H1 (cell line): Measurements from ENCODE around the gene DYTN. TPM values are rescaled to one million over a fixed set of nuclear protein-coding genes. Genes with fewer than 3 reads are reported as not detected.

ENCODE experiments used
- CTCF ChIA-PET: fragments of 300-600 bp; sonication (Branson Sonifier 250); formaldehyde crosslinking; loops from one replicate; lab custom pipeline; 2021; ENCODE audit not compliant: partially characterized antibody; lab: Charles Lee
- POLR2A ChIA-PET: fragments of 300-600 bp; sonication (Branson Sonifier 250); formaldehyde crosslinking; loops from one replicate; lab custom pipeline; 2021; ENCODE audit warnings: inconsistent platforms; ENCODE audit not compliant: partially characterized antibody; lab: Charles Lee
- DNase-seq, 2 experiments: peaks; one replicate each; pipeline versions ENCODE4 v3.0.0 to v3.0.0-alpha.2; 2010 to 2022; ENCODE audit warnings: low spot score in 2 of 2, low read depth in 1 of 2, mixed read lengths in 1 of 2
- FAIRE-seq: peaks from 2 replicates; lab custom pipeline; 2011; peaks lifted over from hg19 to GRCh38; lab: Jason Lieb, UNC
- H2AFZ ChIP-seq: 2 replicates; pipeline ENCODE4 v1.8.1; 2012; ENCODE audit warnings: low read length, inconsistent platforms
- H2AK5ac ChIP-seq: 2 replicates; pipeline ENCODE4 v1.6.1; 2013; ENCODE audit warnings: low read depth, low read length
- H2BK120ac ChIP-seq: replicated peaks from 2 replicates; pipeline ENCODE3; 2013; ENCODE audit warnings: low read depth, low read length, inconsistent platforms
- H2BK12ac ChIP-seq: 2 replicates; pipeline ENCODE4 v1.6.1; 2013; ENCODE audit warnings: low read depth, low read length
- H2BK15ac ChIP-seq: 2 replicates; pipeline ENCODE4 v1.6.1; 2013; ENCODE audit warnings: low read length
- H2BK20ac ChIP-seq: 2 replicates; pipeline ENCODE4 v1.6.1; 2013; ENCODE audit warnings: low read length
- H2BK5ac ChIP-seq: 2 replicates; pipeline ENCODE4 v1.6.1; 2013; ENCODE audit warnings: low read depth, low read length
- H3K14ac ChIP-seq: 2 replicates; pipeline ENCODE4 v1.6.1; 2013; ENCODE audit warnings: inconsistent platforms; ENCODE audit not compliant: insufficient read length
- H3K18ac ChIP-seq: 2 replicates; pipeline ENCODE4 v1.6.1; 2013; ENCODE audit warnings: low read length; ENCODE audit errors: extremely low read depth
- H3K23ac ChIP-seq: 2 replicates; pipeline ENCODE4 v1.6.1; 2013; ENCODE audit warnings: inconsistent platforms; ENCODE audit not compliant: insufficient read length
- H3K23me2 ChIP-seq: 2 replicates; pipeline ENCODE4 v1.6.1; 2013; ENCODE audit warnings: low read depth, low read length
- H3K27ac ChIP-seq: 2 replicates; pipeline ENCODE4 v1.6.1; 2011; ENCODE audit warnings: low read depth, low read length, inconsistent platforms
- H3K27me3 ChIP-seq, 4 experiments: replicated peaks in 1 of 4; 1 replicate in 1 of 4; 2 replicates in 3 of 4; pipeline versions ENCODE4 v1.6.1 to v1.8.1; 2011 to 2013; ENCODE audit warnings: low read length in 3 of 4, mild to moderate bottlenecking in 3 of 4, inconsistent platforms in 2 of 4, mixed read lengths in 2 of 4, moderate library complexity in 1 of 4; ENCODE audit not compliant: control insufficient read depth in 3 of 4, insufficient read depth in 3 of 4; ENCODE audit errors: extremely low read depth in 1 of 4
- H3K36me3 ChIP-seq, 4 experiments: 2 replicates each; pipeline versions ENCODE4 v1.6.1 to v1.8.1; 2011 to 2013; ENCODE audit warnings: mild to moderate bottlenecking in 4 of 4, low read length in 3 of 4, moderate library complexity in 2 of 4, control low read depth in 1 of 4, inconsistent platforms in 1 of 4; ENCODE audit not compliant: insufficient read depth in 4 of 4, control insufficient read depth in 2 of 4
- H3K4ac ChIP-seq: replicated peaks from 2 replicates; pipeline ENCODE3; 2013; ENCODE audit warnings: low read length, low read depth, mixed read lengths, inconsistent platforms; ENCODE audit not compliant: insufficient read length
- H3K4me1 ChIP-seq, 4 experiments: replicated peaks in 1 of 4; 1 replicate in 1 of 4; 2 replicates in 3 of 4; pipeline versions ENCODE4 v1.6.1 to v1.8.1; 2011 to 2013; ENCODE audit warnings: low read length in 3 of 4, inconsistent platforms in 2 of 4, mixed read lengths in 1 of 4; ENCODE audit not compliant: insufficient read depth in 4 of 4, control insufficient read depth in 3 of 4
- H3K4me2 ChIP-seq, 2 experiments: 2 replicates each; pipeline versions ENCODE4 v1.6.1 to v1.8.1; 2011 to 2013; ENCODE audit warnings: low read depth in 2 of 2, low read length in 2 of 2, control low read depth in 1 of 2, inconsistent platforms in 1 of 2, mild to moderate bottlenecking in 1 of 2; ENCODE audit not compliant: insufficient read depth in 1 of 2
- H3K4me3 ChIP-seq, 4 experiments: fragments of 200-600, 300-600 bp in 1 of 4; sonication (generic), shearing (Covaris generic), sonication (Bioruptor Twin) in 1 of 4; 2 replicates each; pipeline versions ENCODE4 v1.5.1 to v1.8.1; 2011 to 2016; ENCODE audit warnings: low read length in 4 of 4, low read depth in 3 of 4, control low read depth in 2 of 4, inconsistent platforms in 2 of 4, mild to moderate bottlenecking in 2 of 4, mixed read lengths in 1 of 4, moderate library complexity in 1 of 4; ENCODE audit not compliant: insufficient read depth in 2 of 4; ENCODE audit errors: extremely low read depth in 1 of 4
- H3K56ac ChIP-seq: replicated peaks from 2 replicates; pipeline ENCODE3; 2013; ENCODE audit warnings: low read depth, mild to moderate bottlenecking, mixed read lengths, low read length, inconsistent platforms; ENCODE audit not compliant: insufficient read length
- H3K79me1 ChIP-seq: 2 replicates; pipeline ENCODE4 v1.6.1; 2013; ENCODE audit warnings: low read depth, low read length, control low read depth
- H3K79me2 ChIP-seq, 2 experiments: 2 replicates each; pipeline versions ENCODE4 v1.6.1 to v1.8.1; 2012 to 2013; ENCODE audit warnings: low read length in 2 of 2, mild to moderate bottlenecking in 2 of 2, inconsistent platforms in 1 of 2; ENCODE audit not compliant: insufficient read depth in 2 of 2, control insufficient read depth in 1 of 2
- H3K9ac ChIP-seq, 4 experiments: replicated peaks in 1 of 4; 1 replicate in 1 of 4; 2 replicates in 3 of 4; pipeline versions ENCODE4 v1.6.1 to v1.8.1; 2011 to 2013; ENCODE audit warnings: low read depth in 3 of 4, low read length in 3 of 4, control low read depth in 2 of 4, mild to moderate bottlenecking in 2 of 4, moderate library complexity in 2 of 4, inconsistent platforms in 1 of 4; ENCODE audit errors: extremely low read depth in 1 of 4
- H3K9me3 ChIP-seq, 2 experiments: 2 replicates each; pipeline versions ENCODE4 v1.6.1 to v1.8.1; 2012 to 2013; ENCODE audit warnings: mild to moderate bottlenecking in 2 of 2, moderate library complexity in 2 of 2, control low read depth in 1 of 2, inconsistent platforms in 1 of 2, low read depth in 1 of 2, low read length in 1 of 2, mixed read lengths in 1 of 2; ENCODE audit not compliant: insufficient read depth in 2 of 2
- H4K20me1 ChIP-seq, 2 experiments: replicated peaks in 1 of 2; 2 replicates each; pipeline versions ENCODE3 to v1.8.1; 2011 to 2013; ENCODE audit warnings: inconsistent platforms in 2 of 2, low read length in 2 of 2, mild to moderate bottlenecking in 1 of 2; ENCODE audit not compliant: insufficient read depth in 2 of 2, control insufficient read depth in 1 of 2
- H4K5ac ChIP-seq: 2 replicates; pipeline ENCODE4 v1.6.1; 2013; ENCODE audit warnings: low read length, low read depth, mixed read lengths, inconsistent platforms; ENCODE audit not compliant: insufficient read length
- H4K8ac ChIP-seq: 2 replicates; pipeline ENCODE4 v1.8.0; 2013; ENCODE audit warnings: mild to moderate bottlenecking, moderate library complexity, low read length, inconsistent platforms; ENCODE audit not compliant: insufficient read depth; ENCODE audit errors: extremely low read depth
- H4K91ac ChIP-seq: replicated peaks from 2 replicates; pipeline ENCODE3; 2013; ENCODE audit warnings: low read length, mixed read lengths, inconsistent platforms; ENCODE audit not compliant: insufficient read length
- BCL11A ChIP-seq, 2 experiments: IDR thresholded peaks; one replicate each; pipeline ENCODE4 v1.6.1; 2011; ENCODE audit warnings: low read depth in 2 of 2, low read length in 2 of 2, mild to moderate bottlenecking in 2 of 2
- EZH2 ChIP-seq: fragments of 200-600 bp; sonication (generic); IDR thresholded peaks from 2 replicates; pipeline ENCODE4 v1.7.1; 2012; ENCODE audit warnings: low read depth, mild to moderate bottlenecking, moderate library complexity, low read length, inconsistent platforms; ENCODE audit not compliant: severe bottlenecking
- HDAC2 ChIP-seq, 2 experiments: fragments of 300-600 bp in 1 of 2; sonication (generic) in 1 of 2; IDR thresholded peaks; 2 replicates each; pipeline ENCODE4 v1.6.1; 2011 to 2012; ENCODE audit warnings: low read depth in 2 of 2, low read length in 2 of 2, mild to moderate bottlenecking in 2 of 2, moderate library complexity in 2 of 2, borderline replicate concordance in 1 of 2, inconsistent platforms in 1 of 2
- NANOG ChIP-seq: IDR thresholded peaks from 2 replicates; pipeline ENCODE4 v1.6.1; 2011; ENCODE audit warnings: low read length, low read depth, mild to moderate bottlenecking, inconsistent platforms; ENCODE audit not compliant: insufficient read depth, poor library complexity, severe bottlenecking
- TAF7 ChIP-seq: optimal IDR thresholded peaks from 2 replicates; pipeline ENCODE3; 2011; ENCODE audit warnings: low read depth, mild to moderate bottlenecking, inconsistent platforms, low read length, moderate library complexity, borderline replicate concordance
- TCF12 ChIP-seq: IDR thresholded peaks from 2 replicates; pipeline ENCODE4 v1.6.1; 2011; ENCODE audit warnings: low read depth, mild to moderate bottlenecking, low read length
- WGBS, 2 experiments: shearing (Covaris generic) in 1 of 2; methylation state at CpG; one replicate each; pipeline versions ENCODE4 v1.1.6 to v1.1.7; 2013 to 2015; ENCODE audit warnings: low lambda C conversion rate in 2 of 2, mixed read lengths in 2 of 2, inconsistent platforms in 1 of 2, low coverage in 1 of 2, missing lambda C conversion rate in 1 of 2; ENCODE audit not compliant: insufficient replicate concordance in 2 of 2, insufficient coverage in 1 of 2, insufficient read length in 1 of 2; ENCODE audit errors: extremely low coverage in 1 of 2, missing lambda C conversion rate in 1 of 2; 5-methylcytosine and 5-hydroxymethylcytosine counted together
- polyA plus RNA-seq, 7 experiments: library from polyadenylated mRNA; depleted of rRNA in 3 of 7; stranded (reverse) in 5 of 7; unstranded in 2 of 7; fragments of >200 nt in 5 of 7; fragments of 200-250 nt in 2 of 7; gene quantifications; 1 replicate in 5 of 7; 2 replicates in 1 of 7; 4 replicates in 1 of 7; pipeline versions ENCODE4 v1.2.1 to v1.2.3, GENCODE V29; 2011 to 2013; ENCODE audit warnings: missing spikeins in 2 of 7, mixed read lengths in 2 of 7
- total RNA-seq: library from RNA; stranded (reverse); fragmentation: NEBNext Ultra II Directional; extraction: Animal tissue kit (Norgen Biotek cat#: 25700); gene quantifications from 2 replicates; pipeline ENCODE4 v1.2.1, GENCODE V29; 2021
- TF ChIP-seq, protein P1 (sequence below): IDR thresholded peaks from 2 replicates; pipeline ENCODE4 v1.6.1; 2011; ENCODE audit warnings: low read depth, mild to moderate bottlenecking, low read length; ENCODE audit not compliant: insufficient read depth
- TF ChIP-seq, protein P2 (sequence below): IDR thresholded peaks from 2 replicates; pipeline ENCODE4 v1.6.1; 2012; ENCODE audit warnings: inconsistent platforms

Gene DYTN
- total and polyA plus RNA-seq, 2 of the 8 experiments (the other 6 are each of a cell fraction or from before 2014, with no cell fraction given): not detected

DNA sequence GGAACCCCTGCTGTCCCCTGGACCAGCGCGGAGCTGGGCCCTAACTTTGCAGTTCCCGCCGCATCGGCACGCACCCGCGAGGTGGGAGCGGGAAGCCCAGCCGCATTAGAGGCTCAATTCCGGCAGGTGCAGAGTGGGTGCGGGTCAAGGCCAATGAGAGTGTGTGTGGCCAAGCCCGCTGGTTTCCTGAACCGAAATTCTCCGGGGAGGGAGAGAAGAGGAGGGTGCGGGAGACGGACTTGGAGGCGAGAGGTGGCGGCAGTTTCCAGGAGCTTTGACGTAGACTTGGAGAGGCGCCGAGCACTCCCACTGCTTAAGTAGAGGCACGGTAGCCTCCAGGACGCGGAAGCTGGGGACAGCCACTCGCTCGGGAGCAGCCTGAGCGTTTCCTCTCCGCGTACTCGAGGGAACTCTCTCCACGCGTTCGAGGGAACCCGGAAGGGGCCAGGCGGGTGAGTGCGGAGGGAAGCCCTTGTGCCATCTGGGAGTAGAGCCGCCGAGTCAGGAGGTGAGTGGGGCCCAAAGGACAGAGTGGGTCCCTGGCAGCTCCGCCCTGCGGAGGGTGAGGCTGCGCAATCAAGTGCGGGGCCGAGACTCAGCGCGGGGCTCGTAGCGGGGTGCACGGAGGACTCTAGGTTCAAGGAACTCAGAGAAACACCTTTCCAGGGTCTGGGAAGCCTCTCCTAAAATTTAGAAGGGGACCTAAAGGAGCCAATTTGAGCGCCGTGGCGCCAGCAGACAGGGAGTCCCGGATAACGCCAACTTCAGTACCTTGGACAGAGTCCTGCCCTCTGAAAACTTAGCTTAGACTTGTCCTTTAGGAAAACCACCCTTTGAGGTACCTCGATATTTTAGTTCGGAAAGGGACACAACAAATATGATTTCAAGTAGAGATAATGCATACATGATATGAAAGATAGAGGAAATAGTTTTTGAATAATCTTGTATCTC, 75.8 kb downstream of the DYTN start, which contains the start of gene FAM237A:
FAM237A (plus strand) TSS at position 413 of the 951 bp plus-strand sequence. CDS start 1,750 bp downstream, outside the sequence.
- Histone ChIP-seq H3K9me3 (no peaks in the 10 kb centered on the region), H2BK120ac (no peak within 1 kb of the TSS), H2BK12ac (no peak within 1 kb of the TSS), H3K27me3 (peaks cover 17 to 29% (median 23%) of the 10 kb centered on the region in 4 experiments), H3K23me2 (peaks cover 8% of the 10 kb centered on the region), H3K4me3 (peak within 1 kb of the TSS; percentile 52 to 72 (median 65)), H4K5ac (no peak within 1 kb of the TSS), H3K23ac (no peak within 1 kb of the TSS), H3K27ac (no peak within 1 kb of the TSS), H2AK5ac (no peak within 1 kb of the TSS), H4K8ac (no peak within 1 kb of the TSS; the same call in 1 of the 2 replicates), H2BK5ac (no peak within 1 kb of the TSS), H3K79me1 (no peaks in the 10 kb centered on the region), H3K36me3 (no peaks in the 10 kb centered on the region), H3K18ac (no peak within 1 kb of the TSS), H3K4me1 (peaks cover 0 to 7% (median 3%) of the 10 kb centered on the region in 4 experiments; a peak in 3 of 7 replicates), H3K14ac (no peak within 1 kb of the TSS), H4K91ac (no peak within 1 kb of the TSS), H2BK20ac (no peak within 1 kb of the TSS), H4K20me1 (peaks cover 2 to 4% of the 10 kb centered on the region in 2 experiments), H3K4ac (no peak within 1 kb of the TSS), H2AFZ (no peak within 1 kb of the TSS; the same call in 1 of the 2 replicates), H3K9ac (no peak within 1 kb of the TSS), H3K79me2 (no peaks in the 10 kb centered on the region), H3K4me2 (peak within 1 kb of the TSS; percentile 81 to 89), H2BK15ac (no peak within 1 kb of the TSS), H3K56ac (no peak within 1 kb of the TSS)
- POLR2A ChIA-PET: interaction anchor here (0.6 to 1.2 kb wide), 2 partner anchors 18 to 796 kb away, joined by 3 read pairs; no protein-coding TSS in a partner anchor
- WGBS, 2 experiments: 5% methylated on average over 55 of the region's 56 CpGs; no CpG with 5 or more reads in 1 of the 2 experiments
- DNase-seq: peak; percentile 33 to 78
- peak; percentile 66 for FAIRE-seq
- CTCF ChIA-PET: interaction anchor here (0.6 to 2.8 kb wide), 7 partner anchors 15 to 762 kb away, joined by 3 to 9 read pairs (median 4); no protein-coding TSS in a partner anchor
- peak; percentile 67 for TF ChIP-seq EZH2
- TF ChIP-seq BCL11A (IDR thresholded peaks at IDR 0.05; ENCODE audit: low read depth in 2 of 2, low read length in 2 of 2): no peak
- TF ChIP-seq, protein P1, sequence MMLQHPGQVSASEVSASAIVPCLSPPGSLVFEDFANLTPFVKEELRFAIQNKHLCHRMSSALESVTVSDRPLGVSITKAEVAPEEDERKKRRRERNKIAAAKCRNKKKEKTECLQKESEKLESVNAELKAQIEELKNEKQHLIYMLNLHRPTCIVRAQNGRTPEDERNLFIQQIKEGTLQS: no peak
- no peak for TF ChIP-seq NANOG
- TF ChIP-seq HDAC2 (IDR thresholded peaks at IDR 0.05; ENCODE audit: borderline replicate concordance in 1 of 2, low read depth in 2 of 2, low read length in 2 of 2): peak in 1 of 2 experiments; percentile 59; a peak in 1 of 4 replicates
- TF ChIP-seq TCF12: no peak
- TF ChIP-seq TAF7: no peak
- TF ChIP-seq, protein P2, sequence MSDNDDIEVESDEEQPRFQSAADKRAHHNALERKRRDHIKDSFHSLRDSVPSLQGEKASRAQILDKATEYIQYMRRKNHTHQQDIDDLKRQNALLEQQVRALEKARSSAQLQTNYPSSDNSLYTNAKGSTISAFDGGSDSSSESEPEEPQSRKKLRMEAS: peak; percentile 83
